Cortex of kidney (tissue), 1 donor: ENCODE data around the gene LARGE1.

ENCODE experiments used
- DNase-seq: peaks from one replicate; lab custom pipeline; 2025; lab: John Stamatoyannopoulos, UW

The LARGE1 gene

GRCh38 chr22:33913188-33913587 lies 7.1 kb downstream of the LARGE1 start:
- no peak for DNase-seq

GRCh38 chr22:33909911-33910310 lies 10.4 kb downstream of the LARGE1 start:
- DNase-seq, result no peak

GRCh38 chr22:33909075-33909458 lies 11.2 kb downstream of the LARGE1 start:
- DNase-seq, result no peak

- no peak for DNase-seq
These were observed 11.9 kb downstream of the LARGE1 start for GRCh38 chr22:33908171-33909074.

GRCh38 chr22:33906954-33907353 lies 13.3 kb downstream of the LARGE1 start:
- no peak for DNase-seq

- DNase-seq, result no peak
These were observed 13.8 kb downstream of the LARGE1 start for GRCh38 chr22:33906475-33906874.

GRCh38 chr22:33903012-33903411 lies 17.3 kb downstream of the LARGE1 start:
- no peak for DNase-seq

GRCh38 chr22:33902073-33902472 lies 18.2 kb downstream of the LARGE1 start:
- no peak for DNase-seq

GRCh38 chr22:33898121-33898520 lies 22.2 kb downstream of the LARGE1 start:
- no peak for DNase-seq

- no peak for DNase-seq
These were observed 22.8 kb downstream of the LARGE1 start for GRCh38 chr22:33897448-33897835.

GRCh38 chr22:33896575-33897447 lies 23.5 kb downstream of the LARGE1 start:
- DNase-seq, result no peak

- no peak for DNase-seq
These were observed 24.1 kb downstream of the LARGE1 start for GRCh38 chr22:33896154-33896553.

- DNase-seq, result no peak
These were observed 24.8 kb downstream of the LARGE1 start for GRCh38 chr22:33895444-33895843.

GRCh38 chr22:33894515-33894914 lies 25.8 kb downstream of the LARGE1 start:
- no peak for DNase-seq

GRCh38 chr22:33894036-33894435 lies 26.2 kb downstream of the LARGE1 start:
- DNase-seq, result no peak

GRCh38 chr22:33893512-33893911 lies 26.8 kb downstream of the LARGE1 start:
- no peak for DNase-seq

GRCh38 chr22:33891992-33892391 lies 28.3 kb downstream of the LARGE1 start:
- no peak for DNase-seq

GRCh38 chr22:33891455-33891854 lies 28.8 kb downstream of the LARGE1 start:
- DNase-seq, result no peak

GRCh38 chr22:33889748-33890147 lies 30.5 kb downstream of the LARGE1 start:
- DNase-seq, result no peak

- DNase-seq, result no peak
These were observed 31.5 kb downstream of the LARGE1 start for GRCh38 chr22:33888821-33889220.

GRCh38 chr22:33887173-33887572 lies 33.1 kb downstream of the LARGE1 start:
- DNase-seq, result no peak

GRCh38 chr22:33886696-33887095 lies 33.6 kb downstream of the LARGE1 start:
- no peak for DNase-seq

GRCh38 chr22:33884829-33885228 lies 35.4 kb downstream of the LARGE1 start:
- DNase-seq, result no peak
